ENCODE measurements around the gene DLG4.
A peak's percentile ranks its signal among the peaks of the same experiment; 100 is the strongest.

DLG4 gene

GRCh38 chr17:7262935-7263800 lies 43.5 kb upstream of the DLG4 start (continued):
- TF ChIP-seq PRDM10 (tag by site-specific recombination; IDR thresholded peaks at IDR 0.05) = peak; percentile 88
- TF ChIP-seq ZSCAN16 (tag by site-specific recombination; IDR thresholded peaks at IDR 0.05) = no peak
- TF ChIP-seq ZBTB8A (tag by site-specific recombination; IDR thresholded peaks at IDR 0.05) = no peak
- TF ChIP-seq ZNF248 (tag by site-specific recombination; IDR thresholded peaks at IDR 0.05) = no peak
- TF ChIP-seq ZNF768 (tag by site-specific recombination; IDR thresholded peaks at IDR 0.05) = no peak
- TF ChIP-seq KLF8 (tag by site-specific recombination; IDR thresholded peaks at IDR 0.05) = peak; percentile 23; the same call in 1 of the 2 replicates
- TF ChIP-seq SP7 (tag by site-specific recombination; IDR thresholded peaks at IDR 0.05) = peak; percentile 27; the same call in 1 of the 2 replicates
- peak; percentile 12; the same call in 1 of the 2 replicates for TF ChIP-seq ZBTB10 (tag by site-specific recombination; IDR thresholded peaks at IDR 0.05)
- peak; percentile 93 for TF ChIP-seq ZBTB17 (tag by site-specific recombination; IDR thresholded peaks at IDR 0.05)
- no peak for TF ChIP-seq TRIM28 (IDR thresholded peaks at IDR 0.05; ENCODE audit: borderline replicate concordance, low read length)
- no peak for TF ChIP-seq MYNN (tag by site-specific recombination; IDR thresholded peaks at IDR 0.05; ENCODE audit: borderline replicate concordance)
- TF ChIP-seq TSHZ1 (tag by site-specific recombination; IDR thresholded peaks at IDR 0.05; ENCODE audit: borderline replicate concordance) = 0 out of 2 replicates have a peak, but pooled peaks have one; percentile 30
- no peak for TF ChIP-seq ZNF311 (tag by site-specific recombination; IDR thresholded peaks at IDR 0.05; ENCODE audit: borderline replicate concordance)
- TF ChIP-seq ZNF514 (tag by site-specific recombination; IDR thresholded peaks at IDR 0.05) = no peak
- no peak for TF ChIP-seq ZNF488 (tag by site-specific recombination; IDR thresholded peaks at IDR 0.05)
- TF ChIP-seq ZNF596 (tag by site-specific recombination; IDR thresholded peaks at IDR 0.05) = no peak
- peak; percentile 23; the same call in 1 of the 2 replicates for TF ChIP-seq SP3 (tag by site-specific recombination; IDR thresholded peaks at IDR 0.05)
- no peak for TF ChIP-seq ZNF701 (tag by site-specific recombination; IDR thresholded peaks at IDR 0.05)
- no peak for TF ChIP-seq ZNF18 (tag by site-specific recombination; IDR thresholded peaks at IDR 0.05)
- TF ChIP-seq ZNF791 (tag by site-specific recombination; IDR thresholded peaks at IDR 0.05) = no peak
- TF ChIP-seq ZNF138 (tag by site-specific recombination; IDR thresholded peaks at IDR 0.05; ENCODE audit: borderline replicate concordance) = no peak
- TF ChIP-seq KLF1 (tag by site-specific recombination; IDR thresholded peaks at IDR 0.05) = peak; percentile 84
- TF ChIP-seq ZNF2 (tag by site-specific recombination; IDR thresholded peaks at IDR 0.05) = 0 out of 2 replicates have a peak, but pooled peaks have one; percentile 34
- no peak for TF ChIP-seq ZNF610 (tag by site-specific recombination; IDR thresholded peaks at IDR 0.05; ENCODE audit: borderline replicate concordance)
- TF ChIP-seq ZNF558 (tag by site-specific recombination; IDR thresholded peaks at IDR 0.05) = no peak

Measured in HEK293 (cell line).